Brain pericyte (primary cell): ENCODE data around the gene PAOX.

Experiments used
- DNase-seq: peaks from one replicate; pipeline ENCODE4 v3.0.0-alpha.2; 2012; ENCODE audit warnings: low read depth, low spot score

PAOX gene

GRCh38 chr10:133349577-133350011 is 29.5 kb upstream of the PAOX start:
- no peak for DNase-seq

GRCh38 chr10:133350283-133350949 is 28.6 kb upstream of the PAOX start:
- no peak for DNase-seq

- DNase-seq, result no peak
These were observed 28.1 kb upstream of the PAOX start for GRCh38 chr10:133350950-133351329.

- no peak for DNase-seq
These were observed 27.4 kb upstream of the PAOX start for GRCh38 chr10:133351408-133352318.

- DNase-seq, result no peak
These were observed 25.7 kb upstream of the PAOX start for GRCh38 chr10:133353202-133353959.

GRCh38 chr10:133353988-133354605 is 25.0 kb upstream of the PAOX start:
- DNase-seq, result no peak

- DNase-seq, result no peak
These were observed 24.3 kb upstream of the PAOX start for GRCh38 chr10:133354672-133355240.

GRCh38 chr10:133355266-133355665 is 23.8 kb upstream of the PAOX start:
- DNase-seq, result no peak

- no peak for DNase-seq
These were observed 23.1 kb upstream of the PAOX start for GRCh38 chr10:133355991-133356390.

GRCh38 chr10:133356549-133357284 is 22.3 kb upstream of the PAOX start:
- DNase-seq, result no peak

- DNase-seq, result no peak
These were observed 21.5 kb upstream of the PAOX start, which contains the start of gene FUOM for GRCh38 chr10:133357285-133358161. TSS of gene FUOM (minus strand) at chr10:133358019. CDS start at chr10:133358007, 12 bp downstream.

- no peak for DNase-seq
These were observed 20.7 kb upstream of the PAOX start for GRCh38 chr10:133358162-133358924.

- DNase-seq, result no peak
These were observed 20.1 kb upstream of the PAOX start for GRCh38 chr10:133358925-133359310.

- DNase-seq, result no peak
These were observed 19.5 kb upstream of the PAOX start for GRCh38 chr10:133359554-133359971.

GRCh38 chr10:133359972-133360610 is 19.0 kb upstream of the PAOX start:
- no peak for DNase-seq

GRCh38 chr10:133361227-133361626 is 17.8 kb upstream of the PAOX start:
- DNase-seq, result no peak

- no peak for DNase-seq
These were observed 17.2 kb upstream of the PAOX start for GRCh38 chr10:133361773-133362441.

- DNase-seq, result no peak
These were observed 16.2 kb upstream of the PAOX start for GRCh38 chr10:133362846-133363245.
